Measurements from ENCODE around the gene CLN5.

Gene CLN5

DNA sequence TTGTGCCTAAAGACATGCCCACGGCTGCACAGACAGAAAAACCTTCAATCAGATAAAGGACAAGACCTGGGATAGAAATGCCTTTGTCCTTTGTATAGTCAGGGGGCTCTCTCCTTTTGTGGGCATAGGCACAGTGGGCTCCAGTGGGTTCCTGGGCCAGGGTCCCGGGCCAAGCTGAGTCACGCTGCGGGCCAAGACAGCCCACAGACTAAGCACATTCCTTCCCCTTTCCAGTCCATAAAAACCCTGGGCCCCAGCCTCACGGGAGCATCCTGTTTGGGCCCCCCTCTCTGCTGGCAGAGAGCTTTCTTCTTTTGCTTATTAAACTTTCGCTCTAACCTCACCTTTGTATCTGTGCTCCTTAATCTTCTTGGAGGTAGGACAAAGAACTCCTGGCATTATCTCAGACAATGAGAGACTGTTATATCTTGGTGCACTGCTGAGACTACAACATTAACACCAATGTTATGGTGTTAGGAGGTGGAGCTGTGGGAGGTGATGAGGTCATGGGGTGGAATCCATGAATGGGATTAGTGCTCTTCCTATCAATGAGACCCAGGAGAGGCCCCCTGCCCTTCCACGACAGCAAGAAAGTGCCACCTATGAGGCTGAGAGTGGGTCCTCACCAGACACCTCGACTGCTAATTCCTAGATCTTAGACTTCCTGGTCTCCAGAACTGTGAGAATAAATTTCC lies 55.9 kb downstream of the CLN5 start:
- H3K9me3 Mint-ChIP-seq, result no peaks in the 10 kb centered on the region
- no peaks in the 10 kb centered on the region for H3K27me3 Mint-ChIP-seq (ENCODE audit: low read depth)
- H3K4me1 Mint-ChIP-seq, result peaks cover 9% of the 10 kb centered on the region
- H3K36me3 Mint-ChIP-seq (ENCODE audit: low read depth), result peaks cover 61% of the 10 kb centered on the region
- no peak overlapping the region for H3K4me3 Mint-ChIP-seq
- TF ChIP-seq, protein P1, sequence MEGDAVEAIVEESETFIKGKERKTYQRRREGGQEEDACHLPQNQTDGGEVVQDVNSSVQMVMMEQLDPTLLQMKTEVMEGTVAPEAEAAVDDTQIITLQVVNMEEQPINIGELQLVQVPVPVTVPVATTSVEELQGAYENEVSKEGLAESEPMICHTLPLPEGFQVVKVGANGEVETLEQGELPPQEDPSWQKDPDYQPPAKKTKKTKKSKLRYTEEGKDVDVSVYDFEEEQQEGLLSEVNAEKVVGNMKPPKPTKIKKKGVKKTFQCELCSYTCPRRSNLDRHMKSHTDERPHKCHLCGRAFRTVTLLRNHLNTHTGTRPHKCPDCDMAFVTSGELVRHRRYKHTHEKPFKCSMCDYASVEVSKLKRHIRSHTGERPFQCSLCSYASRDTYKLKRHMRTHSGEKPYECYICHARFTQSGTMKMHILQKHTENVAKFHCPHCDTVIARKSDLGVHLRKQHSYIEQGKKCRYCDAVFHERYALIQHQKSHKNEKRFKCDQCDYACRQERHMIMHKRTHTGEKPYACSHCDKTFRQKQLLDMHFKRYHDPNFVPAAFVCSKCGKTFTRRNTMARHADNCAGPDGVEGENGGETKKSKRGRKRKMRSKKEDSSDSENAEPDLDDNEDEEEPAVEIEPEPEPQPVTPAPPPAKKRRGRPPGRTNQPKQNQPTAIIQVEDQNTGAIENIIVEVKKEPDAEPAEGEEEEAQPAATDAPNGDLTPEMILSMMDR (IDR thresholded peaks at IDR 0.05; ENCODE audit: unreplicated experiment in 3 of 3), result no peak
- no peak overlapping the region for H3K27ac Mint-ChIP-seq

- H3K4me3 Mint-ChIP-seq, result no peak overlapping the region
- TF ChIP-seq, protein P1 (IDR thresholded peaks at IDR 0.05; ENCODE audit: unreplicated experiment in 3 of 3), result no peak
- no peaks in the 10 kb centered on the region for H3K27me3 Mint-ChIP-seq (ENCODE audit: low read depth)
- peaks cover 62% of the 10 kb centered on the region for H3K36me3 Mint-ChIP-seq (ENCODE audit: low read depth)
- no peaks in the 10 kb centered on the region for H3K9me3 Mint-ChIP-seq
- peaks cover 9% of the 10 kb centered on the region for H3K4me1 Mint-ChIP-seq
- H3K27ac Mint-ChIP-seq, result no peak overlapping the region
Observed at GRCh38 chr13:77048681-77049080, 56.8 kb downstream of the CLN5 start.

- TF ChIP-seq, protein P1 (IDR thresholded peaks at IDR 0.05; ENCODE audit: unreplicated experiment in 3 of 3), result no peak
- Mint-ChIP-seq H3K27ac (no peak overlapping the region), H3K27me3 (ENCODE audit: low read depth) (no peaks in the 10 kb centered on the region), H3K36me3 (ENCODE audit: low read depth) (peaks cover 63% of the 10 kb centered on the region), H3K9me3 (no peaks in the 10 kb centered on the region), H3K4me1 (peaks cover 9% of the 10 kb centered on the region), H3K4me3 (no peak overlapping the region)
Observed at GRCh38 chr13:77053192-77053591, 61.3 kb downstream of the CLN5 start.

All from nephron (organoid).